Fibroblast of gingiva (primary cell): ENCODE data around the gene EVPL.
"Not testable (repeated sequence)": the region's sequence is repeated elsewhere in the genome, so short reads cannot be mapped to it uniquely, and the experiment has no call there.

Source experiments
- DNase-seq: peaks from one replicate; pipeline ENCODE4 v3.0.0-alpha.2; 2011; ENCODE audit warnings: low read depth

EVPL gene

GRCh38 chr17:76027159-76027839 lies at the start of gene EVPL:
EVPL (minus strand) TSS chr17:76027306; CDS start chr17:76027198, 108 bp downstream.
- no peak for DNase-seq

GRCh38 chr17:76076146-76076764 lies 49.1 kb upstream of the EVPL start:
- no peak for DNase-seq

GRCh38 chr17:76075364-76076145 lies 48.4 kb upstream of the EVPL start:
- DNase-seq: no peak

DNA sequence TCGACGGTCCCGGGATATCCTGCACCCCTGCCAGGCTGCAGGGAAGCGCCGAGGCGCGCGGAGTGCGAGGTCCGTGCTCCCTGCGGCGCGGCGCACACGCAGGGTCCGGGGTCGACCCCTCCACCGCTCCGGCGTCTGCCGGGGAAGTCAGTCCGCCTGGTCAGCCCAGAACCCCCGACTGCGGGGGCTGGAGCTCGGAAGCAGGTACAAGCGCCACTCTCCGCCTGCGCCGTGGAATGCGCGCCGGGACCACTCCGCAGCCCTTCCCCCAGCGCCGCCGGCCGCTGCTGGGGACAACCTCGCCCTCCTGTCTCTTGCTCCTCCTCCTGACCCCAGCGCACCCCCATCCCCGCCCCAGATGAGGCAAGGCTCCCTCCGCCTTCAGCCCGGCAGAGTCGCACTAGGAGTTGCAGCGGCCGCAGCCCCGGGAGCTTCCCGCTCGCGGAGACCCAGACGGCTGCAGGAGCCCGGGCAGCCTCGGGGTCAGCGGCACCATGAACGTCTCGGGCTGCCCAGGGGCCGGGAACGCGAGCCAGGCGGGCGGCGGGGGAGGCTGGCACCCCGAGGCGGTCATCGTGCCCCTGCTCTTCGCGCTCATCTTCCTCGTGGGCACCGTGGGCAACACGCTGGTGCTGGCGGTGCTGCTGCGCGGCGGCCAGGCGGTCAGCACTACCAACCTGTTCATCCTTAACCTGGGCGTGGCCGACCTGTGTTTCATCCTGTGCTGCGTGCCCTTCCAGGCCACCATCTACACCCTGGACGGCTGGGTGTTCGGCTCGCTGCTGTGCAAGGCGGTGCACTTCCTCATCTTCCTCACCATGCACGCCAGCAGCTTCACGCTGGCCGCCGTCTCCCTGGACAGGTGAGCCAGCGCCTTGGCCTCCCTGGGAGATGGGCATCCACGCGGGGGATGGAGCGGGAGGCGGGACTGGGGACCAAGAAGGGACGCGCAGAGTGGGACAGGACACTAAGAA lies 47.6 kb upstream of the EVPL start, which contains the start of gene GALR2:
TSS of gene GALR2 (plus strand) at position 392 of the 974 bp plus-strand sequence. CDS start at position 495, 103 bp downstream.
- no peak for DNase-seq

GRCh38 chr17:76072148-76072858 lies 45.2 kb upstream of the EVPL start, which contains the start of gene SRP68:
SRP68 (minus strand) TSS chr17:76072517; CDS start chr17:76072491, 26 bp downstream.
- peak; percentile 90 for DNase-seq

DNA sequence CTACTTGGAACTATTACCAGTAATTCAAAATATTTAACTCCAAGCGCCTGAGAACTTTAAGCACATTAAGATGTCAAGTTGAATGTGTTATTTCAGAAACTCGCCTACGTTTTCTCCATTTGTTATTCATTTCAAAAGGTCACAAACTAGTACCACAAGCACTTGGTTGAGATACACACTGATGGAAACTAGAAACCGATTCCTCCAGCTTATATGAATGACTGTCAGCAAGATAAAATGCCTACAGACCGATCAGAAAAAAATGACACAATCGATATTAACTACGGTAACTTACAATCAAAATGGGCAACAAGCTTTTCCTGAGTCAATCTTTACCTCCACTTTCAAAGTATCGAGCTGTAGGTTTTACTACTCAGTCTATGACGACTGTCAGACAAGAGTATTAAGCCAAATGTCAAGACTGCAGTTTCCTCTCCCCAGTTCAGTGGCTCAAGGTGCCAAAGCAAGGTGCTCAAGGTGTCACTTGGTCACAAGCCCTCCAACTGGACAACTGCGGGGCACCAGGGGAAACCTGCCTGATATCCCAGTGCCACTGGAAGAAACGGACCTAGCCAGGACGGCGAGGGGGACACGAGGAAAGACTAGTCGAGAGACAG lies 44.5 kb upstream of the EVPL start:
- no peak for DNase-seq

DNA sequence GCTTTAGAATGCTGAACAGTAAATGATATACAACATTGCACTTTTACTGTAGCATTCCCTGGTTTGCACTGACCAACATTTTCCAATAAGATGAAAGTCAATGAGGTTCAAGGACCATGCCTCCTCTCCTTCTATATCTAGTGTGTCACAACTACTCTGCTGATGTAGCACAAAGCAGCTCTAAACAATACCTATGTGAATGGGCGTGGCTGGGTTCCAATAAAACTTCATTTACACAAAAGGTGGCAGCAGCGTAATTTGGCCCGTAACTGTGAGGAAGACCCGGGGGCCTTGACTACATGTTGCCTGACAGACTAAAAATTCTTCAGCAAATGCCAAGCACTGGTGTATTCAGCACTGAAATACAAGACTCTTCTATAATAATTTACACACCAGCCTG lies 38.7 kb upstream of the EVPL start:
- no peak for DNase-seq

DNA sequence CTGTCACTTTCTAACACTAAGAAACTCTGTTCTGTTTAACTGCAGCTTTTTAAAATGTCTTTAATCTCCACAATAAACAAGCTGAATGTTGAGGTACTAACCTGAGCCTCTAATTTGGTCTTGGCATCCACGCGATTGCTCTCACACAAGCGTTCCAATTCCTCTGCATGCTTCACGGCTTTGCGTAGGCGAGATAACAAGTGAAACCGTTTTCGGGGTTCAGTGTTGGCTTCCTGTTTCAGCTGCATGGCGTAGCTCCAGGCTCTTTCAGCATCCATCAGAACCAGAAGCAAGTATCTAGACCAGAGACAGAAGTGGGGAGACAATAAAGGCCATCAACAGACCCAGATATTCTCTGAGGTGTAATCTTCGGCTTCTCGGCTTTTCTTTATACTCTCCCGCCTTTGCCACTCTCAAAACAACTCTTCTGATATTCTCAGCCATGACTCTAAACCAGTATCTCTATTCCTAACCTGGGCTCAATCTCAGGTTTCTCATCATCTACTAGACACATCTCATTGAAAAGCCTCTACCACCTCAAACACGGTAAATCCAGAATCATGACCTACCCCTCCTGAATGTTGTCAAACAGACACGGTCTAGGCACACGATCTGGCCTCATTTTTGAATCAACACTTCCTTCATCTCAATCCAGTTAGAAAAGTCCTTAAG lies 36.9 kb upstream of the EVPL start:
- DNase-seq: no peak

- not testable (repeated sequence) for DNase-seq
These were observed 31.2 kb upstream of the EVPL start for GRCh38 chr17:76058264-76058663.

- no peak for DNase-seq
These were observed 29.8 kb upstream of the EVPL start for GRCh38 chr17:76056882-76057281.

DNA sequence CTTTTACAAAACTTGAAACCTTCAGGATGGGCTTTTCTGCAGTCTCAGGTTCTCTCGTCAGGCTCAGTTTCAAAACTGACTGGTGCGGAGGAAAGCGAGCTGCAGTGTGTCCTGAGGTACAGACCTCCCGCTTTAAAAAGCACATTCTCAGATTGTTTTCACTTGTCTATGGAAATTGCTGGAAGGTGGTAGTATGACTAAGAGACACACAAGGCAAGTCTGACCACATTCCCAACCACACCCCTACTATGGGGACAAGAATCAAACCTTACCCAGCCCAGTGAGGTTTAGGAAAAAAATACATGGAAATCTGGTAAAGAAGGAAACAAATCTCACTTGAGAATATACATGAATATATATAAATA lies 27.0 kb upstream of the EVPL start:
- no peak for DNase-seq

DNA sequence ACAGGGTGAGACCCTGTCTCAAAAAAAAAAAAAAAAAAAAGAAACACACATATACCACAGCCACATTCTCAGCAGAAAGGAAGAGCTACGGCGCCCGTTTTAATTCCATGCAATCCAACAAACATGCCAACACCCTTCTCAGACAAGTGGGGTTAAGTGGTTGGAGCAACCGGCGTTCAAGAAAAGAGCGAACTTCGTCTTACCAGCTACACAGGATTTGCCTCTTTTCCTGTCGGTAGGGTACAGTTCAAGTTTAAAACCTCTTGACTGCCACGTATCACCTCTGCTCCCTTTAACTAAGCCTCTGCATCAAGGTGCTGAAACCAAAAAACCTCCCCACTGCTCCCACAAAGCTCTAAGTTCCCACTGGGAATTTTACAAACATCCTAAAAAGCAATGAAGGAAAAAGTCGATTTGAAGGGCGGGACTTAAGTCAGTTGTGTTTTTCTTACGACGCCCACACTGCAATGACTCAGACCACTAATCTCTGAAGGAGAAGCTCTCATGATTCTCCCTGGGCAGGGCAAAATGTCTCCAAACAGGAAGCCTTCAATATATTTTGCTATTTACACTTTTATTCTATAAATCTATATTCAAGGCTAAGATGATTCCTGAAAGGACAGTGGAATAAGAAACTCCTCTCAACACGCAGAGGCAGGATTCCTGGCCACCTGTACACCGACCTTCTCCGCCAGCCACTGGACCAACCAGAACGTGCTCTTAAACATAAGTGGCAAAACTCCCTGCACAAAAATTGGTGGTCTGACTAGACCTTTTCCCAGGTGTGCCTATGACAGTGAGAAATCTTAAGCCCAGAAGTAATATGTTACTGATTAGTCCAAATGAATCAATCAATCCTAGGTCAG lies 26.4 kb upstream of the EVPL start:
- DNase-seq: no peak

- DNase-seq: no peak
These were observed 24.5 kb upstream of the EVPL start for GRCh38 chr17:76051561-76051960.

DNA sequence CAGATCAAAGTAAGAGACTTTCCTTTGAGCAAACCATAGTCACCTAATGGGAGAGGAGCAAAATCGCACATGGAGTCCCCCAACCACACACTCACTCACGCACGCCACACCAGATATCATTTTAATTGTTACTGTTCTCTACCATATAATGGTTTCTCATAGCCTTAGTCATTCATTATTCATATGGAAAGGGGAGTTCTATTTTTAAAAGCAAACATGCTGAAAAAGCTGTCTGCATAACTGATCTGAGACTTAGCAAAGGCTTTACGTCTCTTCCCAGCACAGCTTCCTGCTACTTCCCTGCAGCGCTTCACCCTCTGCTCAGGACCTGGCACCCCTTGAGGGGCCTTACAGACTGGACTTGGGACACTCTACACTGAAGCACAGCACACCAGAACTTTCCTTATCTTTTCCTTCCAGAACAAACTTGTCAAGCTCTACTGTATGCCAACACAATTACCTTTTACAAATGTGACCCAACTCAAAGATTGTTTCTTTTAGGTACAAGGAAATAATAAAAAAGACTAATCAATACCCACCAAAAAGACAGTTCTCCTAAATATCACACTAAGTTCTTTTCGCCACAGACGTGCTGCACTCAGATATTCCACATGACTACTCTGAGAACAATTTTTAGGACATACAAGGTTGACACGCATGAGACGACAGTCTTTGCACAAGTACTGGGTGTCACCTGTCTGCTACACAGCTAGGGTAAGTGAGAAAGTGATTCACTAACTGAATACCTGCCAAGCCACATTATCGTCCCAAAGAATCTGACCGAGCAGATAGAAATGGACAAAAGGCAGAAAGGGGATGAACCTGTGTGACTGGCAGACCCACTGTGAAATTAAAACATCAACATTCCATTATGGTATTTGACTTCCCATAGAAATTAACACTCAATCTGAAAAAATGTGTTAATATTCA lies 23.7 kb upstream of the EVPL start:
- DNase-seq: no peak

GRCh38 chr17:76049836-76050537 lies 22.9 kb upstream of the EVPL start:
- DNase-seq: no peak

GRCh38 chr17:76049239-76049638 lies 22.1 kb upstream of the EVPL start:
- no peak for DNase-seq

DNA sequence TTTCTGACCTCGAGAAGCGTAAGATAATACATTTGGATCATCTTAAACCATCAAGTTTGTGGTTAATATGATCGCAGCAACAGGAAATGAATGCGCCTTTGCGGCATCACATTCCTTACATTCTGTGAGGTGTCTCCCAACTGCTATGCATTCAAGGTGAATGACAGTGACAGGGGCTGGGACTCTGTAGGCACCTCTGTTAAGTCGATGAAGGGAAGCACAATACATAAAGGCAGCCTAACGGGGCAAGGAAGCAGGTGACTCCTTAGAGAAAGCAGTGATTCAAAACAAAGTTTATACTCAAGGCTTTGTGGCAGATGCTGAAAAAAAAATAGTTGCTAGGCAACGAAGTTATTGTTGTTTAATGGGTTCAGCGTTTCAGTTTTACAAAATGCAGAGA lies 21.6 kb upstream of the EVPL start:
- DNase-seq: no peak
